Lower leg skin (tissue), 4 donors: Measurements from ENCODE around the gene SEMA6A. TPM values are rescaled to one million over a fixed set of nuclear protein-coding genes. Genes with fewer than 3 reads are reported as not detected.

ENCODE experiments used
- DNase-seq, 2 donors: peaks; one replicate each; pipeline ENCODE4 v3.0.0-alpha.2; 2019; ENCODE audit warnings: low spot score in 2 of 2
- H3K4me3 ChIP-seq: fragments of 200-600 bp; sonication (generic); 2 replicates; pipeline ENCODE4 v1.5.1; 2017; ENCODE audit warnings: mild to moderate bottlenecking, low read depth; ENCODE audit not compliant: poor library complexity, severe bottlenecking
- POLR2A ChIP-seq, 2 donors: fragments of 450-650 bp; IDR thresholded peaks; one replicate each; pipeline ENCODE4 v1.6.1; 2016 to 2017; ENCODE audit warnings: antibody characterized with exemption in 2 of 2, mild to moderate bottlenecking in 1 of 2, moderate library complexity in 1 of 2
- WGBS, 2 donors: methylation state at CpG; one replicate each; pipeline ENCODE4 v1.1.5; 2018; 5-methylcytosine and 5-hydroxymethylcytosine counted together
- intact Hi-C: fragments of 100-400 bp; cut with DNase I; formaldehyde crosslinking; loops from one replicate; pipeline ENCODE4 v1.15.0; 2023; ENCODE audit warnings: low total_unique reads
- total RNA-seq, 4 donors: library from RNA; depleted of rRNA; stranded (reverse); fragments of >200 nt; gene quantifications; one replicate each; pipeline ENCODE4 v1.1.0, GENCODE V29; 2016
- TF ChIP-seq, protein P1 (sequence below), 3 donors: fragments of 450-650 bp; IDR thresholded peaks; one replicate each; pipeline ENCODE4 v1.5.1; 2016; ENCODE audit warnings: antibody characterized with exemption in 3 of 3, mild to moderate bottlenecking in 3 of 3, moderate library complexity in 2 of 3

SEMA6A gene
- total RNA-seq, 4 donors from 2014 or later, result 7.0 to 21.8 (median 10.1) TPM

DNA sequence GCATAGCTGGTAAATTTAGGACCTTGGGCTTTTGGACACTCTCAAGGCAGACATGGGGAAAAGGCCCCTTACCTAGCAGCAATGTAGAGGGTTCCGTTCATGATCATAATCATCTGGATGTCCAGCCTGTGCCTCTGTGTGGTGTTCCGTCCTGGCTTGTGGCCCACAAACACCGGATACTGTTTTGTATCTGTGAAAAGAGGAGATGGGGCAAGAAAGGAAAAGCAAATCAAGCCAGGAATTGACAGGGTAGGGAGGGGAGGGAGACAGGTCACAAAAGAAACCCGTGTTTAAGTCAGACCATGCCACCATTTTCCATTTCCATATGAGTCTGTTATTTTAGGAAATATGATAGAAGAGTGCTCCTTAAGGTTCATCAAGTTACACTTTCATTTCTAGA is 72.5 kb downstream of the SEMA6A start:
- WGBS, 2 donors, result 77 to 79% methylated on average over 4 of the region's 4 CpGs
- no peak for TF ChIP-seq POLR2A (IDR thresholded peaks at IDR 0.05)
- TF ChIP-seq, protein P1, sequence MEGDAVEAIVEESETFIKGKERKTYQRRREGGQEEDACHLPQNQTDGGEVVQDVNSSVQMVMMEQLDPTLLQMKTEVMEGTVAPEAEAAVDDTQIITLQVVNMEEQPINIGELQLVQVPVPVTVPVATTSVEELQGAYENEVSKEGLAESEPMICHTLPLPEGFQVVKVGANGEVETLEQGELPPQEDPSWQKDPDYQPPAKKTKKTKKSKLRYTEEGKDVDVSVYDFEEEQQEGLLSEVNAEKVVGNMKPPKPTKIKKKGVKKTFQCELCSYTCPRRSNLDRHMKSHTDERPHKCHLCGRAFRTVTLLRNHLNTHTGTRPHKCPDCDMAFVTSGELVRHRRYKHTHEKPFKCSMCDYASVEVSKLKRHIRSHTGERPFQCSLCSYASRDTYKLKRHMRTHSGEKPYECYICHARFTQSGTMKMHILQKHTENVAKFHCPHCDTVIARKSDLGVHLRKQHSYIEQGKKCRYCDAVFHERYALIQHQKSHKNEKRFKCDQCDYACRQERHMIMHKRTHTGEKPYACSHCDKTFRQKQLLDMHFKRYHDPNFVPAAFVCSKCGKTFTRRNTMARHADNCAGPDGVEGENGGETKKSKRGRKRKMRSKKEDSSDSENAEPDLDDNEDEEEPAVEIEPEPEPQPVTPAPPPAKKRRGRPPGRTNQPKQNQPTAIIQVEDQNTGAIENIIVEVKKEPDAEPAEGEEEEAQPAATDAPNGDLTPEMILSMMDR (IDR thresholded peaks at IDR 0.05), result no peak
- intact Hi-C loops, result no loop called here
- no peak overlapping the region for H3K4me3 ChIP-seq
- DNase-seq, result no peak

DNA sequence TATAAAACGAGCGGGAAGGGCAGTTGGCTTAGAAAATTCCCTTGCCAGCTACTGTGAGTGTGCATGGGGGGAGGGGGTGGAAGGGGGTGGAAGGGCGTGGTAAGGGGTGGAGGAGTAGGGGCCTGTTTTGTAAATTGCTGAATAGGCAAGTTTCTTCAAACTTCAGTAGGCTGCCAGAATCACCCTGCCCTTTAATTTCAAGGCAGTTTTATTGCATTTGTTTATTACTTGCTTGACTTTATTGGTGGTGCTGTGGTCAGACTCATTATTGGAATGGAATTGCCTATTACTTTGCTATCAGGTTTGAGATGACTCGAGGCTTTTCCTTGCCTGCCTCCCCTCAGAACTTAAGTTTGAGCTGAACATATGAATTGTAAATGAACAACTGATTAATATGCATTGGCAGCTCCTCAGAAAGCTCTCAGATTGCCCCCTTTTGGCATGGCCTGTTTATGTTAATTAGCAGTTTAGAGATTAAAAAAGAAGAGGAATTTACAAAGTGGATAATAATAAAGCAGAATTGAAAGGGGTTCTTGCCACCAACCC is 76.0 kb downstream of the SEMA6A start:
- DNase-seq, result no peak
- TF ChIP-seq, protein P1 (IDR thresholded peaks at IDR 0.05), result no peak
- no peak for TF ChIP-seq POLR2A (IDR thresholded peaks at IDR 0.05)
- WGBS, 2 donors, result 55 to 62% methylated on average over 4 of the region's 4 CpGs
- intact Hi-C loops, result no loop called here
- H3K4me3 ChIP-seq, result no peak overlapping the region

GRCh38 chr5:116497631-116498030 is 77.0 kb downstream of the SEMA6A start:
- intact Hi-C loops, result no loop called here
- no peak for DNase-seq
- 85 to 89% methylated on average over 5 of the region's 5 CpGs for WGBS, 2 donors

DNA sequence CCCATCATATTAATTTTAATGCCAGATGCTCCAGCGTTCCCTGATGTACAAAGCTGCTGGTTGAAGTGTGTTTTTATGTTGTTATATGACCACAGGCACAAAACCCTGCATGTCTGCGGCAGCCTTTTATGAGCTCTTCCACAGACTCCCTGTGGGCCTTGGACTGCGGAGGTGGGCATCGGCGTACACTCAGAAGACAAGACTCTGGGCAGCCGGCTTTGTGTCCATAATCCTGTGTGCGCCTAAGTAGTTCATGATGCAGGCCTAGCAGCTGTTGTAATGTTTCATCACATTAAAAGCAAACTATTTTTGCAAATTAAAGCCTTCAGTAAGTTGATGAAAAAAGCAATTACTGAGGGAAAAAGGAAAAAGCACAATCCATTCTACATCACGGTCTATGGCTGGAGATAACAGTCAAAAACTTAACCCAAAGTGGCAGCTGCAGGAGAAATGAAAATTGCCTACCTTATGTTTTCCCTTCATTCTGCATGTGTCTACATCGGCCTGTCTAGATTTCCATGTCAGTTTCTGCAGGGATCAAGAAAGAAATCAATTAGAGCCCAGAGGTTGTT is 78.8 kb downstream of the SEMA6A start:
- WGBS, 2 donors, result 89 to 94% methylated on average over 9 of the region's 9 CpGs
- intact Hi-C loops, result no loop called here
- H3K4me3 ChIP-seq, result no peak overlapping the region
- no peak for DNase-seq
- TF ChIP-seq POLR2A (IDR thresholded peaks at IDR 0.05), result no peak
- TF ChIP-seq, protein P1 (IDR thresholded peaks at IDR 0.05), result no peak

More at GRCh38 chr5:116497631-116498030, 77.0 kb downstream of the SEMA6A start:
- H3K4me3 ChIP-seq, result no peak overlapping the region
- TF ChIP-seq, protein P1 (IDR thresholded peaks at IDR 0.05), result no peak
- no peak for TF ChIP-seq POLR2A (IDR thresholded peaks at IDR 0.05)

- TF ChIP-seq POLR2A (IDR thresholded peaks at IDR 0.05), result no peak
- TF ChIP-seq, protein P1 (IDR thresholded peaks at IDR 0.05), result no peak
- intact Hi-C loops, result no loop called here
- WGBS, 2 donors, result 80 to 85% methylated on average over 6 of the region's 6 CpGs
- no peak overlapping the region for H3K4me3 ChIP-seq
- DNase-seq, result no peak
These were observed 79.7 kb downstream of the SEMA6A start for GRCh38 chr5:116494784-116495450.
